ENCODE measurements around the gene EMILIN2.

DNA sequence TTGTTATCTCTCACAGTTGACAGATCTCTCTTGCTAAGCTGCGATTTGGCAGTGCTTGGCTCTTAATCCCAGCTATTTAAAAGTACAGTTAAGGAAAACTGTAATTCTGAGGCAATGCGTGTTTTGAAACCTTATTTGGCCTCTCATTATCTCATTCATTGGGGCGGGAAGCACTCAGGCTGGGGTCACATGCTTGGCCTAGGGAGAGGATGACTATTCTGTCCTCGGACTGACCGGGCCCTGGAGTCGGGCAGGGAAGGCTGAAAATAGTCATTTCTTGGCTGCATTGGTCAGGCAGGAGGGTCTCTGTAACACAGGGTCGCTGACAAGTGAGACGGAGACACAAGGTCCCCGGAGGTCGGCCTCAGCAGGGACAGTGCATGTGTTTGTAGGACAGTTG lies 20.2 kb upstream of the EMILIN2 start:
- TF ChIP-seq, protein P1, sequence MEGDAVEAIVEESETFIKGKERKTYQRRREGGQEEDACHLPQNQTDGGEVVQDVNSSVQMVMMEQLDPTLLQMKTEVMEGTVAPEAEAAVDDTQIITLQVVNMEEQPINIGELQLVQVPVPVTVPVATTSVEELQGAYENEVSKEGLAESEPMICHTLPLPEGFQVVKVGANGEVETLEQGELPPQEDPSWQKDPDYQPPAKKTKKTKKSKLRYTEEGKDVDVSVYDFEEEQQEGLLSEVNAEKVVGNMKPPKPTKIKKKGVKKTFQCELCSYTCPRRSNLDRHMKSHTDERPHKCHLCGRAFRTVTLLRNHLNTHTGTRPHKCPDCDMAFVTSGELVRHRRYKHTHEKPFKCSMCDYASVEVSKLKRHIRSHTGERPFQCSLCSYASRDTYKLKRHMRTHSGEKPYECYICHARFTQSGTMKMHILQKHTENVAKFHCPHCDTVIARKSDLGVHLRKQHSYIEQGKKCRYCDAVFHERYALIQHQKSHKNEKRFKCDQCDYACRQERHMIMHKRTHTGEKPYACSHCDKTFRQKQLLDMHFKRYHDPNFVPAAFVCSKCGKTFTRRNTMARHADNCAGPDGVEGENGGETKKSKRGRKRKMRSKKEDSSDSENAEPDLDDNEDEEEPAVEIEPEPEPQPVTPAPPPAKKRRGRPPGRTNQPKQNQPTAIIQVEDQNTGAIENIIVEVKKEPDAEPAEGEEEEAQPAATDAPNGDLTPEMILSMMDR (IDR thresholded peaks at IDR 0.05; ENCODE audit: low read length), result no peak
- no peak for TF ChIP-seq EZH2 (IDR thresholded peaks at IDR 0.05; ENCODE audit: borderline replicate concordance, low read length)

Data from OCI-LY1 (cell line).